ENCODE results near the gene MTREX. TPM values are rescaled to one million over a fixed set of nuclear protein-coding genes. Genes with fewer than 3 reads are reported as not detected.

MTREX gene
- total RNA-seq, 1 experiment from 2014 or later, result 25.6 TPM

GRCh38 chr5:55393501-55394175 is 85.8 kb downstream of the MTREX start:
- no TSS peak for BruUV-seq (replicated peaks)
- no peaks in the 10 kb centered on the region for H3K4me1 ChIP-seq (ENCODE audit: insufficient read depth, low read length)
- H3K9me3 ChIP-seq (ENCODE audit: low read length), result no peaks in the 10 kb centered on the region
- no peaks in the 10 kb centered on the region for H4K20me1 ChIP-seq (ENCODE audit: low read length)
- H3K4me3 ChIP-seq (ENCODE audit: low read length), result no peak overlapping the region
- CTCF ChIA-PET, result no interaction called here
- no peaks in the 10 kb centered on the region for H3K9me2 ChIP-seq (replicated peaks; ENCODE audit: low read length)
- H3F3A ChIP-seq (ENCODE audit: low read length, unreplicated experiment), result no peaks in the 10 kb centered on the region
- no peaks in the 10 kb centered on the region for H3K79me2 ChIP-seq (ENCODE audit: low read length)
- POLR2A ChIA-PET (ENCODE audit: unreplicated experiment), result no interaction called here
- ATAC-seq, result no peak
- no peak overlapping the region for H3K27ac ChIP-seq (ENCODE audit: low read length)
- no peak for DNase-seq
- no peak for TF ChIP-seq CTCF (conservative IDR thresholded peaks at IDR 0.05; ENCODE audit: low read depth, low read length)
- TF ChIP-seq EZH2phosphoT487 (IDR thresholded peaks at IDR 0.05; ENCODE audit: borderline replicate concordance, low read length), result no peak
- TF ChIP-seq EZH2 (IDR thresholded peaks at IDR 0.05; ENCODE audit: low read length, unreplicated experiment), result no peak
- no peak overlapping the region for H3K4me2 ChIP-seq (ENCODE audit: low read length)
- H3K9ac ChIP-seq (ENCODE audit: low read length), result no peak overlapping the region
- intact Hi-C loops (cut with micrococcal nuclease), result no loop called here
- H3K36me3 ChIP-seq (ENCODE audit: low read depth, low read length), result peaks cover 7% of the 10 kb centered on the region
- H2AFZ ChIP-seq (ENCODE audit: low read length), result no peak overlapping the region
- no peaks in the 10 kb centered on the region for H3K27me3 ChIP-seq (ENCODE audit: low read length)

GRCh38 chr5:55402199-55402598 is 94.4 kb downstream of the MTREX start:
- H3K27ac ChIP-seq (ENCODE audit: low read length), result no peak overlapping the region
- no peaks in the 10 kb centered on the region for H4K20me1 ChIP-seq (ENCODE audit: low read length)
- TF ChIP-seq EZH2phosphoT487 (IDR thresholded peaks at IDR 0.05; ENCODE audit: borderline replicate concordance, low read length), result no peak
- peak; percentile 17; the same call in 1 of the 2 replicates for TF ChIP-seq CTCF (conservative IDR thresholded peaks at IDR 0.05; ENCODE audit: low read depth, low read length)
- no peak for TF ChIP-seq EZH2 (IDR thresholded peaks at IDR 0.05; ENCODE audit: low read length, unreplicated experiment)
- no peak overlapping the region for H3K4me2 ChIP-seq (ENCODE audit: low read length)
- H3F3A ChIP-seq (ENCODE audit: low read length, unreplicated experiment), result no peaks in the 10 kb centered on the region
- H3K9me3 ChIP-seq (ENCODE audit: low read length), result no peaks in the 10 kb centered on the region
- POLR2A ChIA-PET (ENCODE audit: unreplicated experiment), result no interaction called here
- no peaks in the 10 kb centered on the region; the same call in 1 of the 2 replicates for H3K36me3 ChIP-seq (ENCODE audit: low read depth, low read length)
- no peak overlapping the region for H2AFZ ChIP-seq (ENCODE audit: low read length)
- H3K9ac ChIP-seq (ENCODE audit: low read length), result no peak overlapping the region
- CTCF ChIA-PET, result no interaction called here
- H3K4me1 ChIP-seq (ENCODE audit: insufficient read depth, low read length), result no peaks in the 10 kb centered on the region
- no peaks in the 10 kb centered on the region for H3K79me2 ChIP-seq (ENCODE audit: low read length)
- intact Hi-C loops (cut with micrococcal nuclease), result loop anchor here (10.0 kb wide), 1 partner anchor 523 kb away; no protein-coding TSS in a partner anchor
- no TSS peak for BruUV-seq (replicated peaks)
- no peak for ATAC-seq
- no peak for DNase-seq
- H3K27me3 ChIP-seq (ENCODE audit: low read length), result no peaks in the 10 kb centered on the region
- no peak overlapping the region for H3K4me3 ChIP-seq (ENCODE audit: low read length)
- H3K9me2 ChIP-seq (replicated peaks; ENCODE audit: low read length), result no peaks in the 10 kb centered on the region

GRCh38 chr5:55406292-55406691 is 98.5 kb downstream of the MTREX start:
- H3K4me1 ChIP-seq (ENCODE audit: insufficient read depth, low read length), result no peaks in the 10 kb centered on the region
- no peaks in the 10 kb centered on the region for H3K9me3 ChIP-seq (ENCODE audit: low read length)
- H3F3A ChIP-seq (ENCODE audit: low read length, unreplicated experiment), result no peaks in the 10 kb centered on the region
- no peak for ATAC-seq
- POLR2A ChIA-PET (ENCODE audit: unreplicated experiment), result interaction anchor here (0.6 kb wide), 1 partner anchor 282 kb away, joined by 3 read pairs; no protein-coding TSS in a partner anchor
- H3K27ac ChIP-seq (ENCODE audit: low read length), result no peak overlapping the region
- BruUV-seq (replicated peaks), result no TSS peak
- CTCF ChIA-PET, result interaction anchor here (0.5 to 1.0 kb wide), 4 partner anchors 10 to 287 kb away, joined by 3 to 5 read pairs (median 4); no protein-coding TSS in a partner anchor
- no peak overlapping the region for H3K4me2 ChIP-seq (ENCODE audit: low read length)
- no peaks in the 10 kb centered on the region for H3K27me3 ChIP-seq (ENCODE audit: low read length)
- TF ChIP-seq EZH2phosphoT487 (IDR thresholded peaks at IDR 0.05; ENCODE audit: borderline replicate concordance, low read length), result no peak
- no peak for TF ChIP-seq EZH2 (IDR thresholded peaks at IDR 0.05; ENCODE audit: low read length, unreplicated experiment)
- TF ChIP-seq CTCF (conservative IDR thresholded peaks at IDR 0.05; ENCODE audit: low read depth, low read length), result no peak
- no peak overlapping the region for H3K4me3 ChIP-seq (ENCODE audit: low read length)
- no peaks in the 10 kb centered on the region for H4K20me1 ChIP-seq (ENCODE audit: low read length)
- no peaks in the 10 kb centered on the region for H3K9me2 ChIP-seq (replicated peaks; ENCODE audit: low read length)
- H2AFZ ChIP-seq (ENCODE audit: low read length), result no peak overlapping the region
- no peaks in the 10 kb centered on the region for H3K79me2 ChIP-seq (ENCODE audit: low read length)
- intact Hi-C loops (cut with micrococcal nuclease), result loop anchor here (2.0 to 10.0 kb wide), 2 partner anchors 287 to 519 kb away; no protein-coding TSS in a partner anchor
- H3K36me3 ChIP-seq (ENCODE audit: low read depth, low read length), result peaks cover under 1% of the 10 kb centered on the region; the same call in 1 of the 2 replicates
- no peak overlapping the region for H3K9ac ChIP-seq (ENCODE audit: low read length)
- DNase-seq, result no peak
